Epithelial cell of esophagus (primary cell): Measurements from ENCODE around the gene EGFLAM.
A peak's percentile ranks its signal among the peaks of the same experiment; 100 is the strongest.

Experiments used
- DNase-seq: peaks from one replicate; pipeline ENCODE4 v3.0.0; 2010; ENCODE audit warnings: low read depth
- H3K4me3 ChIP-seq: 2 replicates; pipeline ENCODE4 v1.5.1; 2011; ENCODE audit warnings: mild to moderate bottlenecking, low read length, control low read depth
- CTCF ChIP-seq: IDR thresholded peaks from 2 replicates; pipeline ENCODE4 v1.5.1; 2011; ENCODE audit warnings: low read depth, mild to moderate bottlenecking, low read length, control low read depth, inconsistent platforms; ENCODE audit not compliant: insufficient read depth; ENCODE audit errors: missing control alignments

EGFLAM gene

GRCh38 chr5:38426490-38426889, 168.1 kb downstream of the EGFLAM start:
- peak; percentile 66 for DNase-seq
- no peak for TF ChIP-seq CTCF
- no peak overlapping the region for H3K4me3 ChIP-seq

GRCh38 chr5:38426986-38427950, 168.9 kb downstream of the EGFLAM start:
- DNase-seq: peak; percentile 87
- TF ChIP-seq CTCF: no peak
- H3K4me3 ChIP-seq: no peak overlapping the region

- TF ChIP-seq CTCF: no peak
- DNase-seq: no peak
- H3K4me3 ChIP-seq: no peak overlapping the region
These were observed 173.0 kb downstream of the EGFLAM start for GRCh38 chr5:38431242-38431853.

- TF ChIP-seq CTCF: no peak
- no peak overlapping the region for H3K4me3 ChIP-seq
- no peak for DNase-seq
These were observed 175.0 kb downstream of the EGFLAM start for GRCh38 chr5:38433160-38433861.

- H3K4me3 ChIP-seq: no peak overlapping the region
- no peak for TF ChIP-seq CTCF
- no peak for DNase-seq
These were observed 176.8 kb downstream of the EGFLAM start for GRCh38 chr5:38434966-38435705.

- no peak for DNase-seq
- no peak overlapping the region for H3K4me3 ChIP-seq
- TF ChIP-seq CTCF: no peak
These were observed 180.4 kb downstream of the EGFLAM start for GRCh38 chr5:38438757-38439156.
